Stimulated activated CD4-positive, alpha-beta T cell treated with anti-CD3 and anti-CD28 coated beads, TNF-alpha, amount 100 ng/mL, for 1 hour (primary cell): Measurements from ENCODE around the gene KCNT2.

ENCODE experiments used
- DNase-seq, 3 donors: peaks; one replicate each; pipeline ENCODE4 v3.0.0-alpha.2; 2020; ENCODE audit warnings: low read depth in 3 of 3, low spot score in 1 of 3

The KCNT2 gene

DNA sequence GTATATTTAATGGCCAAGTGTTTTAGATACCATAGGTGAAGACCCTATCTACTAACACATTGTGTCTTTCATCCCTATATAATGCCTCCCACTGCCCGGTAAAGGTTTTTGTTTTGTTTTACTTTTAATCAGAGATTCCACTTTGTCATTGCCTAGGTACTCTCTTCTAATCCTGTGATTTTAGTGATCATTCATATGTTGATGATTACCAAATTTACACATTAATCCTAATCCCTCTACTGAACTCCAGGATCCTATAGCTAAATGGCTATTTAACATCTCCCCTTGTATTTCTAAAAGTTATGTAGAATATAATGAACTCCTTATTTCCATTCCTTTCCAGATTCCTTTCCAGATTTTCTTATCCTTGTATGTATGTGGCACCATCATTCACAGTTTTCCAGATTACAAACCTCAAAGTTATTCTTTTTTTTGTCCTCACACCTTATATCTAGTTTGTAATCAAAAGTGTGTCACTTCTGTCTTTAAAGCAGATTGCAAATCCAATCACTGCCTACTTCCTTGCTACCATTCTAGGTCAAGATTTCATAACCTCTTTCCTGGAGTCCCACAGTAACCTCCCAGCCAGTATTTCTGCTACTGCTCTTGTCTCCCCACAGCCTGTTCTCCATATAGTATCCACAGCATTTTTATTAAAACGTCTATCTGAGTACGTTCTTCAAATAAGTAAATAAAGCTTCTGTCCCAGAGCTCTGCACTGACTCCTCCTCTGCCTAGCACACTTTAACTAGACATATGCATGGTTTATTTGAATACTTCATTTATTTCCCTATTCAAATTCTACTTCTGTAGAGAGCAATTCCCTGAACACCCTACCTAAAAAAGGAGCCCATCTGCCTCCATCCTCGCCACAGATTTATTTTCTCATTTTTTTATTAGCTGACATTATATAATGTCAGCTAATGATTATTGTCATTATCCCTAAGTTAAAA, 157.8 kb downstream of the KCNT2 start:
- DNase-seq = no peak

DNA sequence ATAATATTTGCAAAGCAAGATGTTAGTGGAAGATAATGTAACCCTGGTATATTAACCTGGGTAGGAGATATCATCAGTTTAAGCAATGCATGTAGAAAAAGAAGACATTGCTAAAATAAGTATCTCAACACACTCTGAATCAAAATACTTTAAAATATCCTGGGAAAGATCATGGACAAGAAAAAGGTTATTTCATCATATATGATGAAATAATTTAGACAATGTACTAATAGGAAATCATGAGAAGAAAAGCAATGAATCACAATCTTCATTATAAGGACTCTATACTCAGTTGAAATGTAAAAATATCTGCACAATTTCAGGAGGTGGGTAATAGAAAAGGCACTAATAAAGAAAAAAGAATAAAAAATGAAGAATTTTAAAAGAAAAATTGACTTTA, 158.8 kb downstream of the KCNT2 start:
- DNase-seq = no peak

DNA sequence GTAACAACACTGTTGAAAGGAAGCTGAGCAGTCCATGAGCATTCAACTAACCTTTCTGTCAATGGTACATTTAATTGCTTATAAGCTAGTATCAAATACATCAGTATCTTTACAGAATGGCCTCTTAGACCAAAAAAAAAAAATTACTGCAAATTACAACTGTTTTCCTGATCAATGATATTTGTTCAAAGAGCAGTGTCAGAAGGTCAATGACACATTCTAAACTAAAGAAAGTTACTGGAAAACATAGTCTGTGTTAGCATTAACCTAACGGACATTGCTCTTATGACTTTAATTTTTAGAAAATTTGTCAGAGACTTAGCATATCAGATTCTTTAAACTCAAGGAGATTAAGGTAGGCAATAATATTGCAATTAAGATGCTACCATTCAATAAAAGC, 162.5 kb downstream of the KCNT2 start:
- DNase-seq = no peak

DNA sequence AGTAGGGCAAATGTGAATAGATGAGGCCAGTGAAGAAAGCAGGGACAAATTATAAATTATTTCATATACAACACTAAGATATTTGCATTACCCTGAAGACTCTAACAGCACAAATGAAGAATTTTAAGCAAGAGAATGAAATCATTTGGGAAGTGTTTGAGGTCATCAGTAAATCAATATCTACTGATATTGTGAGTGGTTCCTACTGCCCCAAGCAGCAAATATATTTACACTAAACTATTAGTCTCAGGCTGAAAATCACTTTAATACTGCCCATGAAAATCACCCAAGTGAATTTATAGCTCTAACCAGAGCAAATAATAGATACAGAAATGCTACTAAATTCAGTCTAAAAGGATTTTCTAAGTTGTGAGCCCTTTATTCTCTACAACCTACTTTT, 163.6 kb downstream of the KCNT2 start:
- no peak for DNase-seq

DNA sequence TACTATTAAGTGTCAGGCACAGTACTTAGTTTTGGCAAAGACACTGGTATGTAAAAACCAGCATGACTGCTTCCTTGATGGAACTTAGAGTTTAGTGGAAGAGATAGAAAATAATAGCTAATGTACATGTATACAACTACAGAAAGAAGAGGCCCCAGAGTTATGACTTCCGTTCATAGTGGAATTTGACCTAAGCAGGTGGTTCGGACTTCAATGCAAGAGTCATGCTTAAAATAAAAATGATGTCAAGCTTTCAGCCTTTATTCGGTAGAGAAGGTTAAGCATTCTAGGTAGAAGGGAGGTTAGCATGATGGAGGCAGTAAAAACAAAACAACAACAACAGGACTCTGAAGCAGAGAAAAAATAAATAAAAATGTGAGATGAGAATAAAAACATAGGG, 165.9 kb downstream of the KCNT2 start:
- no peak for DNase-seq

DNA sequence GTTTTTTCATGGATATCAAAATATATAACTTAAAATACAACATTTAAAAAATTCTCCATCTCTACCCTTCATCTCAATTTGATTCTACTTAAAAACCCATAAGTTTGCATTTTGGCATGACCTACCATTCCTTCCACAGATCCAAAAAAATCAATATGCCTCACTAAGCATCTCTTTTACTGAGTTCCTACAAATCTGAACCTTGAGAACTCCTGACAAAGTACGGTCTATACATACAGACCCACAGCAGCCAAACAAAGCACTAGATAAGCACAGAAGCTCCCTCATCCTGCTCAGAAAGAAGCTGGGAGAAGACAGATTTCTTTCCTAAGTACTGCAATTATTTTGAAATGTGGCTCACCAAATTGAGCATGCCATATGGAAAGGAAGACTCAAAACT, 167.5 kb downstream of the KCNT2 start:
- no peak for DNase-seq

DNA sequence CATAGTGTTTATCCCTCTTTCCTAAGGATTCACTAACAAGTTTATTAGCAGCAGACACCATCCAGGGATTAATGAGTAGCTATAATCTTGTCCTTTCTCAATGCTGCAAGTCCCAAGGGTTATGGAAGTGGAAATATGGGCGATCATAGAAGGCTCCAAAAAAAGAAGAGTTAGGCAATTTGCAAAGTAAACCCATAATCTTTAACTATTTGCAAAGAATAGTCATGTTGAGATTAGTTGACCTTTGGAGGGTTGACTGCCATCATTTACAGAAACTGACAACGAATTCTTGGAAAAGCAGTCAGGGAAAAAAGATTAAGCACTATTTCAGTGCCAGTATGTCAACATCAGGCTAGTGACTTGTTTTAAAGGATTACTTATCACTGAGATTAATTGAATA, 169.9 kb downstream of the KCNT2 start:
- DNase-seq = no peak

DNA sequence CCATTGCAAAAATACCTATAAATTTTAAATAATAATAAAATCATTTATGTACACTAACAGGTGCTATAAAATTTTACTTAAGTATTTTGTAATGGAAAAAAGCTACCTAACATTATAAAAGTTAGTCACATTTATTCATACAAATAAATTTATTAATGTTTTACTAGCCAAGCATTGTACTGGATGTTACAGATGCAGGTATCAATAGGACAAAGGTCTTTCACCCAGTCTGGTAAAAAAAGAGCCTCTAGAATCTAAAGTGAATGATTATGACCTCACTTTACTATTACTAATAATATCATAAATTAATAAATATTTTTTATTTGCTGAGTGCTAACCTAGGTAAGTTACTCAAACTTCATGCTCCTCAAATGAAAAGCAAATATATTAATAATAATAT, 170.6 kb downstream of the KCNT2 start:
- DNase-seq = no peak

DNA sequence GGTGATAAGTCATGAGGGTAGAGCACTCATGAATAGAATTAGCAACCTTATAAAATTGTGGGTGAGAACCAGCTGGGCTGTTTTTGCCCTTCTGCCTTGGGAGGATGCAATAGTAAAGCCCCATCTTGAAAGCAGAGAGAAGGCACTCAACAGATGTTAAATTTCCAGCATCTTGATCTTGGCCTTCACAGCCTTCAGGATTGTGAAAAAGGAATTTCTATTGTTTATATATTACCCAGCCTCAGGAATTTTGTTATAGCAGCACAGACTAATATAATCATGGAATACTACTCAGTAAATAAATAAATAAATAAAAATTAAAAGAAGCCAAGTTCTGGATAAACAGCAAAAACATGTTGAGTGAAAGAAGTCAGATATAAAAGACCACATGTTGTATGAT, 175.2 kb downstream of the KCNT2 start:
- DNase-seq = no peak

DNA sequence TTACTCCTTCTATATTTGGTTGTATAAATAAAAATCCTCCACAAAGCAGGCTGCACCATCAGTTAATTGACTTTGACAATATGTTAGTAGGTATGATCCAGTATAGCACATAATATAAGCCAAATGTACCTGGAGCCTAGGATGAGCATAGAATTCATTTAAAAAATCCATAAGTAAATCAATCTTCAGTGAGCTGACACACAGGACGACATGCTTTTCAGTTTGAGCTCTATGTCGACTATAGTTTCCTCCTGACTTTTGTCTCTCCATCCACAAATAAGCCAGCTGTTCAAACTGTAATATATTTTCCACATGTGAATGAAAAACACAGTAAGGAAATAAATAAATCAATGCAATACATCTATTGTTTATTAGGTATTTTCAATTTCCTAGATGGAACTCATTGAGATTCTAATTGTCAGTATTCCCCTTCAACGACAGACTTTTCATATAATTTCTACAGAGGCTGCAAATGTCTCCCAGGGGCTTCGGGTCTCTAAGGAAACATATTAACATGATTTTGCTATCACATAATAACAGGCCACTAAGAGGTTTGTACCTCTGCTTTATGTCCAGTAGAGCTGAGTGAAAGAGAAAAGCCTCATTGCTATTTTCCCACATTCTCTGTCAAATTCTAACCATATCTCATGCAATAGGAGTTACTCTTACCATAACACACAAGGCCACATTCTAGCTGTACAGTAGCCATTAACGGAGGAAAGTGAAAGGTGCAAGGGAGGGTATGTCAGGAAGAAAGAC, 180.1 kb downstream of the KCNT2 start:
- no peak for DNase-seq

DNA sequence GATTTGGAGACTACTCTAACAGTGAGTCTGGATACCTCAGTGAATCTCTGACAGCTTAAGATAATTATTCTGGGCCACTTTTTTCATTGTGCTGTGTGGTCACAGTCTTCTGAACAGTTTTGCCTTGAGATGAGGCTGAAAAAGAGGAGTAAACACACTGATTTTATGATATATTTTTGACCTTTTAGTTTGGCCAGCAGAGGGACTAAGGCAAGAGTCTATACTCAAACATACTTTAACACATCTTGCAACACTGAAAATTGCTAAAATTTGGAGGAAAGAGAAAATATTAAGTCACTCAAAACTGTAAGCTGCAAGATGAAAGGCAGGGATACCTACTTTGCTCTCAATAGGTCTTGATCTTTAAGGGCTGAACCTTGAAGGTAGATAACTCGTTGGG, 182.7 kb downstream of the KCNT2 start:
- no peak for DNase-seq

DNA sequence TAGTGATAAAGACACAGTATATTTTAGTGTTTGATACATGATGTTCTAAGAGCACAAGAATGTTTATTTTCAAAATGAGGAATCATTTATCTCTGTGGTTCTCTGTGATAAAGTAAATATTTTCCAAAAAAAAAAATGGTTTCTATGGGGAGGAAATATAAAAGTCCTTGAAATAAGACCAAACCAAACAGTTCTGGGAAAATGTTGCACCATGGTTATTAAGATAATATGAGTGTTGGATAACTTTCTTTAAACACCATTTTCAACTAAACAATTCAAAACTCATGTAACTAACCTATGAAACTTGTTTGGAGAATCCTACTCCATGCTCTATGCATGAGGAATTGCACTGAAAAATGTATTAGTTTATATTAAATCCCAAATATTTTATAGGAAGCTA, 184.6 kb downstream of the KCNT2 start:
- DNase-seq = no peak

DNA sequence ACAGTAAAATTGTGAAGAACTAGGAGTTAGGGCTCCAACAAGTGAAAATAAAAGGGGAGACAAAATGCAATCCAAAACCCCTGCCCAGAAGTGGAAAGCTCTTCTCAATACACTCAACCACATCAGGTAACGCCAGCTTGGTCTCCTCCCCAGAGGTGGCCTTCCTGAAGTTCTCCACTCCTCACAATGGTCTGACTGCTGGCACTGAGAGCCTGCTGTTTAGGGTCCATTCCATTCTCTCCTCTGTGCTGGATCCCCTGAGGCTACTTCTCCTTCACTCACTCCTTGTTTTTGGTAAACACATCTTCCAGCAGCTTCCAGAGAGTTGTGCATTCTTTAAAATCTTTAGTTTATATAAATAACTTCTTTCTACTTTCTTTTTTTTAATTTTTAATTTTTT, 189.5 kb downstream of the KCNT2 start:
- no peak for DNase-seq

DNA sequence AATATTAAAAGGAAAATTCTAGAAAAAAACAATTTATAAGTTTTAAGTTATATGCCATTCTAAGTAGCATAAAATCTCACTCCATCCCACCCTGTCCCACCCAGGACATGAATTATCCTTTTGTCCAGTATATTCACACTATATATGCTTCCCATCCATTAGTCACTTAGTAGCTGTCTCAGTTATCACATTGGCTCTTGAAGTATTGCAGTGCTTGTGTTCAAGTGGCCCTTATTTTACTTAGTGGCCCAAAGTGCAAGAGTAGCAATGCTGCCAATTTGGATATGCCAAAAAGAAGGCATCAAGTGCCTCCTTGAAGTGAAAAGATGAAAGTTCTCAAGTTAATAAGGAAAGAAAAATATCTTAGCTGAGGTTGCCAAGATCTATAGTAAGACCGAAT, 192.3 kb downstream of the KCNT2 start:
- no peak for DNase-seq

DNA sequence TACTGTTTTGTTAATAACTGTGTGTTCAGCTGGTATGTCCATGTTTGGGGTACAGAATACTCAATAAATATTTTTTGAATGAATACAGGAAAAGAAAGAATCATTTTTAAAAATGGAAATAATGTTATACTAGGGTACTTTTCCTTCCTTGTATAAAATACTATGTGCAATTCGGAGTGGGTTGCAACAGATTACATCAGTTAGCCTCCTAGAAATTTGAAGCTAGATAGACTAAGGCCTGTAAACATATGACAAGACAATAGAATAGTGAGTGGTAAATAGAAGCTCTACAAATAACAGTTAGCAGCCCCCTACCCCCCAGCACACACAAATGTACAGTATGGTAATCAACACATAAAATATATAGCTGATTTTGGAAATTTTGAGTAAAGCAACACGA, 195.9 kb downstream of the KCNT2 start:
- DNase-seq = no peak

DNA sequence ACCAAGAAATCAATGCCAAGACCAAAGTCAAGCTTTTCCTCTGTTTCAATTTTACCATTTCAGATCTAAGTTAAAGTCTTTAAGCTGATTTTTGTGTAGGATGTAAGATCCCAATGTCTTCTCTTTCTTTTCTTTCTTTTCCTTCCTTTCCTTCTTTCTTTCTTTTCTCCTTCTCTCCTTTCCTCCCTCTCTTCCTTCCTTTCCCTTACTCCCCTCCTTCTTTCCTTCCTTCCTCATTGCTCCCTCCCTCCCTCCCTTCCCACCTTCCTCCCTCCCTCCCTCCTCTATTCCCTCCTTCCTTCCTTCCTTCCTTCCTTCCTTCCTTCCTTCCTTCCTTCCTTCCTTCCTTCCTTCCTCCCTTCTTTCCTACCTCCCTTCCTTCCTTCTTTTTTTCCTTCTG, 197.5 kb downstream of the KCNT2 start:
- no peak for DNase-seq

DNA sequence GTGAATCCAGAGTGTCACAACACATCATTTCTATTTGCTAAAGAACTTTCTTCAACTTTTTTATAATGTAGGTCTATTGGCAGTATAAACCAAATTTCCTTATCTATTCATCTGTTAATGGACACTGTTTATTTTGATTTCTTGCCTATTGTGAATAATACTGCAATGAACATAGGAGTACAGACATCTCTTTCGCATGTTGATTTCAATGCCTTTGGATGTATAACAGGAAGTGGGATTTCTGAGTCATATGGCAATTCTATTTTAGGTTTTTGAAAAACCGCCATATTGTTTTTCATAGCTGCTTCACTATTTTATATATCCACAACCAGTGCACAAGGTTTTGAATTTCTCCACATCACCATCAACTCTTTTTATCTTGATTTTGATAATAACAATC, 198.7 kb downstream of the KCNT2 start:
- DNase-seq = no peak

DNA sequence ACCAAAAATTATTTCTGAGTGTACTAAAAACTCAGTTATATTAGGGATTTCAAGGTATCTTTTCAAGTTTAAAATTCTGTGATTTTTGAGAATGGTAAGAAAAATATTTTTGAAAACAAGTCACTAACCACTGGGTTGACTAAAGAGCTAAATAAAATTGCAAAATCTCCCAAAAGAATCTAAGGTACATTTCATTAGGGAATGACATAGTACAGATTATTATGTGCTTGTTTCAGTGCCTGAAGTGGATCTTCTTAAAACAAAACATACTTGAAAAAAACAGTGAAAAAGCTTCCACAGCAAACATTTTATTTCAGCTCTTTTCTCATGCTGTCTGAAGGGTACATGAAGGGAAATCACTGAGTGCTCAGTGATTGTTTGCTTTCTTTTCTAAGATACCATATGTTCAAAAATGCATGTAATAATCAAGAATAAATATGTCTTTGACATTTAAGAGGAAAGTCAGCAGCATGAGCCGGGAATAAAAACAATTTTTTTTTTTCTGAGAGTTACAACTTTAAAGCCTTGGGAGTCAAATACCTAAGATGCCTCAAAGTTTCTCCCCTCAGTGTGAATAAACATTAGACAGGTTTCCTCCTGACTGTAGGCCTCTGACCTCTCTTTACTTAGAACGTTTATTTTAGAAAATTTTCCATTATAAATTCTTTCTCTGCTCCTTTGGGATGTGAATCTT, 200.7 kb downstream of the KCNT2 start:
- DNase-seq = no peak

DNA sequence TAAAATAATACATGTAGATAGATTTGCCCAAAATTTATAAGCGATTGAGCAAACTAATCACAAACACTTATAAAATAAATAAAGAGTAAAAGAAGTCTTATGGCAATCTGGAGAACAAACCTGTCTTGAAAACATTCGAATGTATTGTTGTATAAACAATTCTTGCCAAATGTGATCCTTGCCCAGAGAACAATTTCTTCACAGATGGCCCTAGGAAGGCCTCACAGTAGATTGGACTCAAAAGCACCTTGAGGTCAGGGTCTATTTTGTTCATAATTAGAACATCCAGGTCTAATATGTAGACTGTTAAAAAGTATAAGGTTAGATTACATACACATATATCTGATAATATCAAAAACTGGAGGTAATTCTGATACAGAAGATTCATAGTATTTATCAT, 202.4 kb downstream of the KCNT2 start:
- no peak for DNase-seq

DNA sequence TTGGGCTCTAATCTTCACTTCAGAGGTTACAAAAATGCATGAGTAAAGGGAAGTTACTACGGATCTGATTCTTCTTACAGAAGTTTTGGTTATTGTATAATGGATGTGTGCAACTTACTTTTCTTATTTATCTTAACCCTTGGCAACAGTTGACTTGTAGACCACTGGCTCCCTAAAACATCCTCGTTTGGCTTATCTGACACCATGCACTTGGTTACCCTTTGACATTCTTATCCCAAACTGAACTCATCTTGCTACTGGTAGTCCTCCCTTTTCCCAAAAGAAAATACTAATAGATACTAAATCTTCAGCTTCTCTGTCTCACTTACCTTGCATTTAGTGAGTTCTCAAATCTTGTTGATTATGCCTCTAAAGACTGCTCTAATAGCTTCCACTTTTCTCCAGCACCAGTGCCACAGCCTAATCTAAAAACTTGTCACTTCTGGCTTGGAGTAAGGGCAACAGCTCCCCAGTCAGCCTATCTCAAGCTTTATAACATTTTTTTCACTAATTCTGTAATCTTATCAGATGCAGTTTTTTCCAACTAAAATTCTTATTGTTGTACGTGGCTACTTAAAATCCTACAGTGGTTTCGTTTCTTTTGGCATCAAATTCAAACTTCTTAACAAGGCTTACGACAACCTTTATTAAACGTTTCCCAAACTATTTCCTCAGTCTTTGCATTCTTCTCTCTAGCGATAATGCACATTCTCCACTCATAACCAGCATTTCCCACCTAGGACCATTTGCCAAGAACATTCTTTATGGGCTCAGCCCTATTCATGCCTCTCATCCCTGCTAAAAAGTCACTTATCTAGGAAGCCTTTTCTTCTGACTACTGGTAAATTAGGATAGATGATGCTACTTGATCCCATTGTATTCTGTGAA, 204.2 kb downstream of the KCNT2 start:
- DNase-seq = no peak

DNA sequence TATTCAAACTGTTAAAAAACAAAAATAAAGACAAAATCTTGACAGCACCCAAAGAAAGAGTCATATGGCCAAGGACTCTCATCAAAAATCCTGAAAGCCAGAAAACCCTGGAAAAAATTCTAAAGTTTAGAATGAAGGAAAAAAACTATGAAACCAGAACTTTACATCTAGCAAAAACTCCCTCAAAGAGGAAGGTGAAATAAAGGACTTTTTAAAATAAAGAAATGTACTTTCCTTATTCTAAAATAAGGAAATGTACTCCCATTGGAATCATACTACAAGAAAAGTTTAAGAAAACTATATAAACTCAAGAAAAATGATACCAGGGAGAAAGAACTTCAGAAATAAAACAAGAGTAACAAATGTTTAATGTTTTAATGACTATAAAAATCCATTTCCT, 206.3 kb downstream of the KCNT2 start:
- DNase-seq = no peak
